ENCODE data around the gene OPRD1.

Gene OPRD1

GRCh38 chr1:28776341-28776740, 35.6 kb upstream of the OPRD1 start:
- CTCF ChIA-PET, result interaction anchor here (0.6 to 7.5 kb wide), 7 partner anchors 9 to 258 kb away, joined by 3 to 84 read pairs (median 4); partner anchors contain the start of gene YTHDF2
- POLR2A ChIA-PET, result interaction anchor here (1.1 to 1.5 kb wide), 3 partner anchors 16 to 40 kb away, joined by 3 to 4 read pairs (median 3); partner anchors contain the start of gene YTHDF2
- TF ChIP-seq CTCF (IDR thresholded peaks at IDR 0.05; ENCODE audit: insufficient read depth, low read length, missing control alignments), result no peak

GRCh38 chr1:28778021-28778420, 33.9 kb upstream of the OPRD1 start:
- TF ChIP-seq CTCF (IDR thresholded peaks at IDR 0.05; ENCODE audit: insufficient read depth, low read length, missing control alignments), result no peak
- no peak for DNase-seq (ENCODE audit: low read depth, low spot score)
- CTCF ChIA-PET, result interaction anchor here (11.1 kb wide), 1 partner anchor 100 kb away, joined by 471 read pairs; no protein-coding TSS in a partner anchor
- POLR2A ChIA-PET, result no interaction called here
- H3K4me3 ChIP-seq (ENCODE audit: low read depth, low read length), result no peak overlapping the region

More at GRCh38 chr1:28776341-28776740, 35.6 kb upstream of the OPRD1 start:
- no peak for DNase-seq (ENCODE audit: low read depth, low spot score)
- no peak overlapping the region for H3K4me3 ChIP-seq (ENCODE audit: low read depth, low read length)

- no peak overlapping the region for H3K4me3 ChIP-seq (ENCODE audit: low read depth, low read length)
- CTCF ChIA-PET, result interaction anchor here (11.1 kb wide), 1 partner anchor 98 kb away, joined by 471 read pairs; no protein-coding TSS in a partner anchor
- POLR2A ChIA-PET, result no interaction called here
- DNase-seq (ENCODE audit: low read depth, low spot score), result no peak
- no peak for TF ChIP-seq CTCF (IDR thresholded peaks at IDR 0.05; ENCODE audit: insufficient read depth, low read length, missing control alignments)
These were observed 32.1 kb upstream of the OPRD1 start for GRCh38 chr1:28779751-28780408.

GRCh38 chr1:28781305-28781704, 30.7 kb upstream of the OPRD1 start:
- POLR2A ChIA-PET, result no interaction called here
- CTCF ChIA-PET, result interaction anchor here (1.3 to 11.1 kb wide), 2 partner anchors 61 to 96 kb away, joined by 3 to 471 read pairs; no protein-coding TSS in a partner anchor
- H3K4me3 ChIP-seq (ENCODE audit: low read depth, low read length), result no peak overlapping the region
- no peak for TF ChIP-seq CTCF (IDR thresholded peaks at IDR 0.05; ENCODE audit: insufficient read depth, low read length, missing control alignments)
- no peak for DNase-seq (ENCODE audit: low read depth, low spot score)

GRCh38 chr1:28782011-28782410, 30.0 kb upstream of the OPRD1 start:
- ChIA-PET POLR2A (no interaction called here), CTCF (interaction anchor here (0.8 to 11.1 kb wide), 8 partner anchors 9 to 420 kb away, joined by 3 to 471 read pairs (median 3); no protein-coding TSS in a partner anchor)
- TF ChIP-seq CTCF (IDR thresholded peaks at IDR 0.05; ENCODE audit: insufficient read depth, low read length, missing control alignments), result no peak
- DNase-seq (ENCODE audit: low read depth, low spot score), result no peak
- H3K4me3 ChIP-seq (ENCODE audit: low read depth, low read length), result no peak overlapping the region

GRCh38 chr1:28783363-28783762, 28.6 kb upstream of the OPRD1 start:
- CTCF ChIA-PET, result interaction anchor here (1.0 to 11.1 kb wide), 12 partner anchors 10 to 264 kb away, joined by 3 to 471 read pairs (median 6); no protein-coding TSS in a partner anchor

More at GRCh38 chr1:28783363-28783762, 28.6 kb upstream of the OPRD1 start:
- TF ChIP-seq CTCF (IDR thresholded peaks at IDR 0.05; ENCODE audit: insufficient read depth, low read length, missing control alignments), result no peak
- no peak for DNase-seq (ENCODE audit: low read depth, low spot score)
- no peak overlapping the region for H3K4me3 ChIP-seq (ENCODE audit: low read depth, low read length)
- POLR2A ChIA-PET, result no interaction called here
